UCSD-AML1 (cell line): ENCODE results near the gene IL22RA2.
"Not testable (repeated sequence)": the region's sequence is repeated elsewhere in the genome, so short reads cannot be mapped to it uniquely, and the experiment has no call there.

ENCODE experiments used
- DNase-seq: peaks from one replicate; lab custom pipeline; 2025; ENCODE audit not compliant: unreplicated experiment; lab: John Stamatoyannopoulos, UW

The IL22RA2 gene

DNA sequence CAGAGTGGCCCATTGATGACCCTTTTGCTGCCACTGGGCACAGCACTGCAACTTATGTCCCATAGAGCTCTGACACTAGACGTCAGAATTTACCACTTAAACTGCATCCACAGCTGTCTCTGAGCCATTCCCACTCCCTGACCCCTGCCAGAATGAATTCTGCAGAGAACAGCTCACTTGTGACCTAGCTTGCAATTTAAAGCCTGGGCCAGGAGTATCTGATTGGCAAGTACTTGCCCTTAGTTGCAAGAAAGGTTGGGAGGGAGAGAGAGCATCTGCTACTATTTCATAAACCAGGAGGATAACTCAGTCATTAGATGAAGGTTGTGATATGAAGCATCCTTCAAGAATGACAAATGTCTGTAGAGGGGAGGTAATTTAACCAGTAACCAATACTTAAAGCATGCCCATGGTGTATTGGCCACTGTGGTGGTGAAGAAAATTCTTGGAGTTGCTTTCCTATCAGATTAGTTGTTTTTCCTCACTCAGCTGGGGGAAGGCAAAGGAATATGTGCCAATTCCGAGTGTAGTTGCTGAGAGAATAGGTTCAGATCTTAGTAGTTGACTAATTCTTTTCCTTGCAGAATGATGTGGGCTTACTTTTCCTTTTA is 46.5 kb downstream of the IL22RA2 start:
- no peak for DNase-seq

DNA sequence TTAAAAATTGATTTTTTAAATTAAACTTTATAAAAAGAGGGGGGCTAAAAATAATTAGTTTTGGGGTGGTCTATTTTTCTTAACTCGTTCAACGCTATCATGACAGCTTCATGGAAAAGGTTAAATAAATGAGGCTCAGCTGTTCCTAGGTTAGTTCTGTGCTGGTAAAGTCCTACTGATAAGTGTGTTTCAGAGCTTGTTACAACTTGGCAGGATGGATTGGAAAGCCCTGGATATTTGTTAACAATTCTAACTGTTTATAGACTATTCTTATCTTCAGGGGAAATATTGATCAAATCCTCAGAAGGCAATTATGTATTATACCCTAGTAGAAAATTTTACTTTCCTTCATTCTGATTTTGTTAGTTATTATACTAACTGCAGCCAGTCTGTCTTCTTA is 50.4 kb downstream of the IL22RA2 start:
- DNase-seq, result no peak

DNA sequence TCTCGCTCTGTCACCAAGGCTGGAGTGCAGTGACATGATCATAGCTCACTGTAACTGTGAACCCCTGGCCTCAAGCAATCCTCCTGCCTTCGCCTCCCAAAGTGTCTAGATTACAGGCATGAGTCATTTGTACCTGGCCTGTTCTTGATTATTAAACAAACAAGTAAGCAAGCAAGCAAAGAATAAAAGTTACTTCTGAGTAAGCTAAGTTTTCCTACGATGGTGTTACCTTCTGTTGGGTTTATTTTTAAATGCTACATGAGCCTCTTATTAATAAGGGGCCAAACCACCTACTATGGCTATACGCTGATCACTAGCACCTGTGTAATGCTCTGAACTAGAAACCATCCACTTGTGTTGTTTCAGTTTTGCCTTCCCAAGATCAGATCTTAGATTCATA is 50.8 kb downstream of the IL22RA2 start:
- DNase-seq, result no peak

DNA sequence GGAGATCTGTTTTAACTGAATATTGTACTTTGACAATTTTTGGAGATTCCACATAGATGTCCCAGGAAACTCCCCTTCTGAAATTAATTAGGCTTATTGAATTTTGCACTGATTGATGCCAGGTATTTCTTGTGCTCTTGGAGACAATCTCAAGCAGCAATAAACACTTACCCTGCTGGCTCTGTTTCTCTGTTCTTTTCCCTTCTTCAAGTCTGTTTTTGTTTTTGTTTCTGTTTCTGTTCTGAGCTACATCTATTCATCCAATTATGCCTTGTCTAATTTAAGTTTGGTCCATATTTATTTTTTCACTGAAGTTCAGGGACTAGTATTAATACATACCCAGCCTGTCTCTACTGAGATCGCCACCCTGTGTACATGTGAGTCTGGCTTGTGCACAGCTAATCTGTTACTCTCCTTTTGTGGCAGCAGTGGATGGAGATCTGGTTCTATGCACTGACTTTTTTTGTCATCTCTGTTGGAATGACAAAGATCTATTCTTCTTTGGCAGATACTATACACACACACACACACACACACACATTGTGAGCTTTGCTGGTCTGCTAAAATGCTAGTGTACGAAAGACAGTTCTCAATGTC is 51.9 kb downstream of the IL22RA2 start:
- no peak for DNase-seq

DNA sequence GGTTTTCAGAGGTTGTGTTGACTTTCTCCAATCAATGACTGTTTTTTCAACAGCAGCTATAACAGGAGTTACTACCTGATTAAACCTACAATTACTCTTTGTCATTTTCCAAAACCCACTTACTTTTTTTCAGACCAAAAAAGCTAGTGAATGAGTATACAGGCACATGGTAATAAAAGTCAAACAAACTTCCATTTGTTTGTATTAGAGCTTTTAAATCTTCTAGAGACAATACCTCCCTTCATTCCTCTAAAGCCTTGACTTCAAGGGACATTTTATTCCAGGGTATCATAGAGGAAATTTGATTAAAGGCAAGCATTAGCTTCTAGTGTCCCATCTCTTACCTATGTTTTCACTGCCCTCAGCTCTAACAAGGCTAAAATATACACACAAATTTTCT is 52.7 kb downstream of the IL22RA2 start:
- DNase-seq, result no peak

DNA sequence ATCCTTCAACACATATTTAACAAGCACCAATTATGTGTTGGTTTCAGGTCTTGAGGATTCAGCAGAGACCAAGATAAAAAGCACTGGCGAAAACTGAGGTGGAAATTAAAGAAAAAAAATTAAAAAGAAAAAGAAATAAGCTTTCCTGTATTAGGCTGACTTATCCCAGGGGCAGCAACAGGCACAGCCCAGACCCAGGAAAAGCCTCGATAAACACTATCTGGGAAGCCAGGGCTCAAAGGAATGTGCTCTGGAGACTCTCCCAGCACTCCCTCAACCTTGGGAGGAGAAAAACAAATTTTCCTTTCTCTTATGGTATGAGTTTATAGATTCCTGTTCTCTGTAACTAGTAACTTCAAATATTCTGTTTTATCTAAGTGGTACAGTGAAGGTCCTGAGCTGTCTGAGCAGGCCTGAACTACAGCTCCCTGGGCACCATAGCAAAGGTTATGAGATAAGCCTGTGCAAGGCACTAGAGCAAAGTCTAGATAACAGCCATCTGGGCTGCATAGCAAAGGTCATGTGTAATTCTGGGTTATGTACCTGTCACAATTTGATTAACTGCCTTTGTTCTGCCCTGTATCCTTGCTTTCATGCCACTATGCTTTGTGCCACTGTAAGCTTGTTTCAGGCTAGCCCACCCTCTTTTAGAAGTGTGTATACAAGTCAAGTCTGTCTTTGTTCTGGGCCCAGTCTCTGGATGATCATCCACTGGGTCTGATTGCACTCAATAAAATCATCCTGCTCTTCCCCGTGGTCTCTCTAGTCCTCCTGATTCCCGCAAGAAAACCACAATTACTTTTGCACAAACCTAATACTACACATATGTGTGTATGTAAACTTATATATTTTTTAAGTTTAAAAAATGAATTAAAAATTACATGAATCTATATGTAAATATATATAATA is 54.0 kb downstream of the IL22RA2 start:
- no peak for DNase-seq

DNA sequence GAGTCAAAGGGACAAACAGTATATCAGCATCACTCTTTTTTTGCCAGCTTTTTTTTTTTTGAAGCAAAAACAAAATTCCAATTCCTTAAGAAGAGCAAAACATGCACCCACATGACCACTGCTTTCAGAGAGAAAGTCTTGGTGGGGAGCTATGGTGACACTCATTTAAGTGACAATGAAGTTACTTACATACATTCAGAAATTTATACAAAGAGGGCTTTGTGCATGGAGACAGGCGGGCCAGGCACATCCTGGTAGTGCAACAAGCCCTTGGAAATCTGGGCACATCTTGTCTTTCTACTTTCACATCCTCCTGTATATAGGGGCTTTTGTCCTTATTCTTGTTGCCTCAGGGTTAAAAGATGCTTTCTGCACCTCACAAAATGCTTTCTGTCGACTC is 55.9 kb downstream of the IL22RA2 start:
- DNase-seq, result no peak

DNA sequence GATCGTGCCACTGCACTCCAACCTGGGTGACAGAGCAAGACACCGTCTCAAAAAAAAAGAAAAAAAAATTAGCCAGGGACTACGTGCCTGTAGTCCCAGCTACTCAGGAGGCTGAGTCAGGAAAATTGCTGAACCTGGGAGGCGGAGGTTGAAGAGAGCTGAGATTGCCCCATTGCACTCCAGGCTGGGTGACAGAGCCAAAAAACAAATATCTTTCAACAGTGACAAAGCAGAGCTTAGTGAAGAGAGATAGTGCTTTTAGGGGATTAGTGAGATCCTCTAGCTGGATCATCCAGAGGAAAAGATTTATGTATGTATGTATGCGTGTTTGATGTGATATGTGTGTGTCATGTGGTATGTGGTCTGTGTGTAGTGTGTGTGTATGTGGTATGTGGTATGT is 56.6 kb downstream of the IL22RA2 start:
- no peak for DNase-seq

DNA sequence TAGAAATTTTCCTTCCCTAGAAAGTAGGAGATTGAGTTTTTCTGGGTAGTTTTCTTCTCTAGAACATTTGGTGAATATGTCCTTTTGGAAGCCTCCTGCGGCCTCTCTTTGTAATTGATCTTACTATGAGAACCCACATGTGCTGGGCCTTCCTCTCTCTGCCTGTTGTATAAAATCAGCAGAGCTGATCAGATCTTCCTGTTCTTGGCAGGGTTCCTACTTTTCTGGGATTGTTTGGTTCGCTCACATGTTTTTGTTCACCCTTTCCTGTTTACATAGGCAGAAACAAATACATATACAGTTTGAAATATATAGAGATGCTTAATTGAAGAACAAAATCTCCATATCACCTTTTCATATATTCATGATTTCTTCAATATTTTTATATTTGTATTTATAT is 57.8 kb downstream of the IL22RA2 start:
- DNase-seq, result no peak

DNA sequence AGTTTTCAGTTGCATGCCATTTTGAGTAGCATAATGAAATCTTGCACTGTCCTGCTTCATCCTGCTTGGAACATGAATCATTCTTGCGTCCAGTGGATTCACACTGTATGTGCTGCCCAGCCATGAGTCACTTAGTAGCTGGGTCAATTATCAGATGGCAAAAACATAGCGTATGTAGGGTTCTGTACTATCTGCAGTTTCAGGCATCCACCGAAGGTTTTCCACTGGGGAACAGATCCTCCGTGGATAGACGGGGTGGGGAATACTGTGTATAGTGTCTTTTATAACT is 61.4 kb downstream of the IL22RA2 start:
- DNase-seq, result no peak

DNA sequence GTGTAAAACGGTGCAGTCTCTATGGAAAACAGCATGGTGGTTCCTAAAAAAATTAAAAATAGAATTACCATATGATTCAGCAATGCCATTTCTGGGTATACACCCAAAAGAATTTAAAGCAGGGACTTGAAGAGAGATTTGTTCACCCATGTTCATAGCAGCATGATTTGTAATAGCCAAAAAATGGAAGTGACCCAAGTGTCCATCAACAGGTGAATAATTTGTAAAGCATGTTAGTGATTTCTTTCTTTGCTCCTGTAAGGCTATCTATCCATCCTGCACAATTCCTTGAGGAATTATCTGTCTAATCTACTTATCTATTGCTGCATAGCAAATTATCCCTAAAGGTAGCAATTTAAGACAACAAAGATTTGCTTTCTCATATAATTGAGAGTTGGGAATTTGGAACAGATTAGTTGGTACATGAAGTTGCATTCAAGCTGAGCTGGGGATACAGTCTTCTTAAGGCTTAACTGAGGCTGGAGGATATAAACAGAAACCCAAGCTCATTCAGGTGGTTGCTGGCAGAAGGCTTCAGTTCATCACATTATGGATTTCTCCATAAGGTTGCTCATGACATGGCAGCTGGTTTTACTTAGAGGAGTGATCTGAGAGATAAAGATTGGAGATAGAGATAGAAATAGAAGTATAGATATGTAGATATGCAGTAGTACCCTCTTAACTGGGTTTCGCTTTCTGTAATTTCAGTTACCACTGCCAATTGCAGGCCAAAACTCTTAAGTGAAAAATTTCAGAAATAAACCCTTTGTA is 62.0 kb downstream of the IL22RA2 start:
- DNase-seq, result no peak

DNA sequence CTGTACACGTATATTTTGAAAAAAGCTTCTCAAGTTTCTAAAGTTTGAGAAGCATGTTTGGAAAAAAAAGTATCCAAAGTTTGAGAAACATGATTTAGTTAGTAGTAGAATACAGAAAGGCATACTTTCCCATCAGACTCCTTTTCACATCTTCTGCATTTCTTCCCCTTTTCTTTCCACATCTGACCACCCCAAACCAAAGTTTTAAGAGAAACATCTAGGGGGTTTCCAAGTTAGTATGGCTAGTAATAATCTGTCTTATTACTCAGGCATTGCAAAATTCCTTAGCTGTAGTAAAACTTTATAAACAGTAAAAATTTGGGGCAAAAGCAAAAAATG is 65.7 kb downstream of the IL22RA2 start:
- DNase-seq, result no peak

DNA sequence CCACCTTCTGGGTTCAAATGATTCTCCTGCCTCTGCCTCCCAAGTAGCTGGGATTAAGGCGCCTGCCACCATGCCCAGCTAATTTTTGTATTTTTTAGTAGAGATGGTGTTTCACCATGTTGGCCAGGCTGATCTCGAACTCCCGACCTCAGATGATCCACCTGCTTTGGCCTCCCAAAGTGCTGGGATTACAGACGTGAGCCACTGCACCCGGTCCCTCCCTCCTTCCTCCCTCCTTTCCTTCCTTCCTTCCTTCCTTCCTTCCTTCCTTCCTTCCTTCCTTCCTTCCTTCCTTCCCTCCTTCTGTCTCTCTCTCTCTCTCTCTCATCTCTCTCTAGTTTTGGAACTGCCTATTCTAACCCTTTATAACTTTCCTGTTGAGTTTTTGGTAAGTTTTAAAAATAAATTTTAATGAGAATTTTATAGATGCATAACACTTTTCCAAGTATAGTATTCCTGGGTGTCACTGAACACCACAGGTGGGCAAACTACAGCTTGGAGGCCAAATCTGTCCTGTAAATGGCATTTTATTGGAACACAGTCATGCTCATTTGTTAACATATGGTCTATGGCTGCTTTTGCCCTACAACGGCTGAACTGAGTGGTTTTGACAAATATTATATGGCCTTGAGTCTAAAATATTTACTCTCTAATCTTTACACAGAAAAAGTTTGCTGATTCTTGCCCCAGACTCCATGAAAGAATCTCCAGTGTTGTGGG is 66.2 kb downstream of the IL22RA2 start:
- DNase-seq, result not testable (repeated sequence)

DNA sequence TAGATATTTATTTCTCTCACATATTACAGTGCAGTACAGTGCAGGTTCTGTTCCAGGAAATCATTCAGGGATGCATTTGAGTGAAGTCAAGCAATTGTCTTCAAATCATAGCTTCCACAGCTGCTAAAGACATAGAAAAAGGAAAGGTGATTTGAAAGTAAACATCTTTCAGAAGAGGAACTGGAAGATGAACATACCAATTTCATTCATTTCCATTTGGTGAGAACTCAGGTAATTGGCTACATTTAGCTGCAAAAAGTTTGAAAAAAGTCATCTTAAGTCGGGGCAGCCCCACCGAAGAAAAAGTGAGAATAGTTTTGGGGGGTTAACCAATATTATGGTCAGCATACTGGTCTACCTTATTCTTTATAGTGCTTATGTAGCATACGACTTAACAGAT is 67.3 kb downstream of the IL22RA2 start:
- DNase-seq, result no peak

DNA sequence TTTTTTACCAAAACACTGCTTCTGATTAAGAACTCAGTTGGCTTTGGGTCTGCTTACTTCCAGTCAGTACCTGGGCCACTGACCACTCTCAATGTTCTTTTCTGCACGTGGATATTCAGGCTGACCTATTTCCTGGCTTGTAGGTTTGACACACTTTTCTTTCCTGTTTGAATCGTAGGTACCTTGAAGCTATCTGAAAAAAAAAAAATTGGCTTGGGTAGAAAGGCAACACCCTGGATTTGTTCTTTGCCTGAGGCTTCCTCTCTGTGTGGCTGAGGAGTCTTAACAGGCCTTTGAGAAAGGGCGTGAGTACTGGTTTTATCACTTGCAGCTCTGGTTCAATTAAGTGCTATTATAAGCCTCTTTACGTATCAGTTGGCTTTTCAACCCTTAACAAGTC is 68.1 kb downstream of the IL22RA2 start:
- DNase-seq, result no peak

DNA sequence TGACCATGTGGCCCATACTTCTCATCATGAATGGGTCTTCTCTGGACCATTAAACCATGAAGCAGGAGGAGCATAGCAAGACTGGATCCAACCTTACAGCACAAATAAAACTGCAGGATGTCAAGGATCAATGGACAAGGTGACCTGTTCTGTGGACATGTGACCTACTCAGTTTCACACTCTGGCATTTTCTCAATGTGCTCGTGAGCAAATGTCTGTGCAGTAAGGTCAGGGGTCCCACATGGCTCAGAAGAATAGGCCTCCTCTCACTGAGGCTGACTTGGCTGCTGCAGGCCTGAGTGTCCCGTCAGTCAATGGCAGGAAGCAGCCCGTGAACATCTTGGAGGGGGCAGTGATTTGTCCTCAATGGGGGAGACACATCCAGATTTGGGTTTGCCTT is 68.5 kb downstream of the IL22RA2 start:
- no peak for DNase-seq

DNA sequence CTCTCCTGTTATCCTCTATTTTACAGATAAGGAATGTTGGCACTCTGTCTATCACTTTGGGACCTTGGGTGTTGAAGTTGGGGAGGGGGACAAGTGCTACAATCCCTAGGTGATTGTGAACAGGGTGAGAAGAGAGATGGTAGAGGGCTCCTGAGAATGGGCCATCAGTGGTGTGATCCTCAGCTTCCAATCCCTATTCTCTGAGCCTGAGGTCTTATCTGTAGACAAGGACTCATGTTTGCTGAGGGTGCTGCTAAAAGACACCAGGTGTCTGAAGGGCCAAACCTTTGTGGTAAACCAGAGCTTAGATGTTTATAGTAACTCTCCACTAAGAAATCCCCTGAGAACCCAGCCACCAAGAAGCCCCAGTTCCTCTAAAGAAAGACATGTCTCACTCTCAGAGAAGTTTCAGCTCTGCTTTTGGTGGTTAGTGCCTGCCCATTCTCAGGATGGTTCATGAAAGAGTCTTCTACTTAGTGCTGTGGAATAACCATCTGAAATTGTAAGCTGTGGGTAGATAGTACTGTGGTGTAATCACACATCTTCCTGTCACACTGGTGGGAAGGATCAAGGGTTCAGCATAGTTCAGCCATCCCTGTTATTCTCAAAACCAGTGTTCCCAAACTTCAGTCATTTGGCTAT is 70.5 kb downstream of the IL22RA2 start:
- no peak for DNase-seq

DNA sequence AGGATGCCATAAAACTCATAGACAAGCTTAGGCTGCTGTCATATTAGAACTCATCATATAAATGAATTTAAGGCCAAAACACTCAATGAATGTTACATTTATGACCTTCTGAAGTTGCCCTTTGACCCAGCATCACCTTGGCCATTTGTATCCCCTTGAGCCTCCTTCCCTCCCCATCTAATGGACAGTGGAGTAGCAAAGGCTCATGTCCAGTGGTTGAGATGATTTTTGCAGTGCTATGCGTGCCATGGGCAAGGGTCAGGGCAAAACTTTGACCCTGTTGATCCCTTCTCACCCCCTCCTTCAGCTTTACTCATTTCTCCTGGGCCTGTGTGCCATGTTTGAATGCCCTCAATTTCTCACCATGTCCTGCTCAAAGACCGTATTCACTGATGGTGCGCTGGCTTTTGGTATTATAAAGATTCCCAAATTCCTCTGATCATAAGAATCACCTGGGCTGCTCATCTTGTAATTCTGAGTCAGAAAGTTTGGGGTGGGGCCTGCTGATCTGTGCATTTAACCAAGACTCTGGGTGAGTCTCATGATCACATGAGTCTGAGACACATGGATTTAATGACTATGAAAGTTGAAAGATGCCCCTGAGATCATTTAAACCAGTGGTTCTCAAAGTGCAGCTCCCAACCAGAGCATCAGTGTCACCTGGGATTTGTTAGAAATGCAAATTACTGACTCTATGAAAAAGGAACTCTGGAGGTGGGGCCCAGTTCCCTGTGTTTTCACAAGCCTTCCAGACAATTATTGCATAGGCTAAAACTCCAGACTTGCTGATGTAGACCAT is 71.2 kb downstream of the IL22RA2 start:
- no peak for DNase-seq

DNA sequence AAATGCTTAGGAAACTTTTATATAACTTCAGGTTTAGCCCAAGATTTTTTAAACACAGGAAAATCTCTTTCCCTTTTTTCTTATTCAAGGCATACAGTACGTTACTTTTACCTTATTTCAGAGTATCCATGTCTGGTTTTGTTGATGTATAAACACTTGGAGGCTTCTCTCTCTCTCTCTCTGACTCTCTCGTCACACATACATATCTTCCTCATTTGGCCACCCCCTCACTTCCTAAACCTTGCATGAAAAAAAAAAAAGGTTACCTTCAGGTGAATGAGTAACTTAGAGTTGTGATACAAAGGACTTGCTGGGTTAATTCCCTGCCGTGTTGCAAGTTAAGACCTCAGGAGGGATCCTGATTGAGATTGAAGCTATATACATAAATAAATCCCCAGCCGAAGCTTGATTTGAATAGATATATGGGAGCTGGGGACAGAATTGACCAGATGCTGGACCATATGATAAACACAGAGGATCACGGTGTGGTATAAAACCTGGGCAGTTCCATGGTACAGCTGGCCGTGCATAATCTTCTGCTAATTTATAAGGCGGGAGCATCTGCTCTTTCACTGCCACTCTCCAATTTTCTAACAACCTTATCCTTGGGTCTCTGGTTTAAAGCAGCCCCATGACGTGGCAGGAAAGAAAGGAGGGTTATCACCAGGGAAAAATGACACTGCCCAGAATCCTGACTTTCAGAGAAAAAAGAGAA is 73.6 kb downstream of the IL22RA2 start:
- no peak for DNase-seq
